ENCODE measurements around the gene CNP. TPM values are rescaled to one million over a fixed set of nuclear protein-coding genes. Genes with fewer than 3 reads are reported as not detected.

CNP gene
- total and polyA plus RNA-seq, 2 of the 8 experiments (the other 6 are each of a cell fraction or from before 2014, with no cell fraction given), result 21.9 to 60.6 TPM

DNA sequence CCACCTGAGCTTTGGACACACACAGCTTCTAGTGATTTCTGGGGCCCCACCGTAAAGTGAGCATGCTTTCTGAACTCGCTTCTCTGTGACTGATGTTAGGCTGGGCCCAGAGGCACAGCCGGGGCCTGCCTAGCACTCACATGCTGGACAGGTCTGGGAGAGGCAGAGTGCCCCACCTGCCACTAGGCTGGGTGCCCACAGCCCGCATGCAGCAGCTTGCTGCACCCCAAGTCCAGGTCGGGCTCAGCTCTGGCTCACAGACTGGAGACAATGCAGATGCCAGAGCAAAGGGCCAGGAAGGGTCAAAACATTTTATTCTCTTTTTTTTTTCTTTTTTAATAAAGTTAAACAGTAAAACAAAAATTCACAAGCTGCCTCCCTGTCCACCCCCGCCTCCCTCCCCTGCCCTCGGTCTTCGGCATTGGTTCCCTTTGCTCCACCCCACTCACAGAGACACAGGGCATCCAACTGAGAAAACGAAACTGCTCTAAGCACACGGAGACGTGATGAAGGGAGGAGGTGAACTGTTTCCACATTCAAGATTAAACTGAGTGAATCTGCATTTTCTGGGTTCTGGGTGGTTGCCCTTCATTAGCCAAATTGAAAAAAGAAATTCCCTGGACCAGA is 9.7 kb downstream of the CNP start:
- Histone ChIP-seq H3K23me2 (ENCODE audit: low read depth, low read length) (no peaks in the 10 kb centered on the region; the same call in 1 of the 2 replicates), H2BK5ac (ENCODE audit: low read depth, low read length) (no peak overlapping the region), H2AK5ac (ENCODE audit: low read depth, low read length) (no peak overlapping the region), H3K4me1 (replicated peaks in 1 of 4; ENCODE audit: control insufficient read depth in 3 of 4, insufficient read depth in 4 of 4, low read length in 3 of 4) (no peaks in the 10 kb centered on the region), H3K79me1 (ENCODE audit: low read depth, low read length) (no peaks in the 10 kb centered on the region), H2BK15ac (ENCODE audit: low read length) (no peak overlapping the region), H3K4me2 (ENCODE audit: insufficient read depth in 1 of 2, low read depth in 2 of 2, low read length in 2 of 2) (no peak overlapping the region), H3K9ac (replicated peaks in 1 of 4; ENCODE audit: extremely low read depth in 1 of 4, low read depth in 3 of 4, low read length in 3 of 4) (no peak overlapping the region), H2BK20ac (ENCODE audit: low read length) (no peak overlapping the region), H3K23ac (ENCODE audit: insufficient read length) (no peak overlapping the region), H4K5ac (ENCODE audit: insufficient read length, low read depth, low read length) (no peak overlapping the region), H4K91ac (replicated peaks; ENCODE audit: insufficient read length, low read length) (no peak overlapping the region), H3K4ac (replicated peaks; ENCODE audit: insufficient read length, low read depth, low read length) (no peak overlapping the region), H2BK120ac (replicated peaks; ENCODE audit: low read depth, low read length) (no peak overlapping the region), H3K27ac (ENCODE audit: low read depth, low read length) (no peak overlapping the region), H3K14ac (ENCODE audit: insufficient read length) (no peak overlapping the region), H4K20me1 (replicated peaks in 1 of 2; ENCODE audit: control insufficient read depth in 1 of 2, insufficient read depth in 2 of 2, low read length in 2 of 2) (peaks cover 2 to 11% of the 10 kb centered on the region in 2 experiments), H3K79me2 (ENCODE audit: control insufficient read depth in 1 of 2, insufficient read depth in 2 of 2, low read length in 2 of 2) (no peaks in the 10 kb centered on the region), H2BK12ac (ENCODE audit: low read depth, low read length) (no peak overlapping the region), H4K8ac (ENCODE audit: extremely low read depth, insufficient read depth, low read length) (no peak overlapping the region; the same call in 1 of the 2 replicates), H2AFZ (ENCODE audit: low read length) (no peak overlapping the region), H3K56ac (replicated peaks; ENCODE audit: insufficient read length, low read depth, low read length) (no peak overlapping the region), H3K9me3 (ENCODE audit: insufficient read depth in 2 of 2, low read depth in 1 of 2, low read length in 1 of 2) (no peaks in the 10 kb centered on the region), H3K27me3 (replicated peaks in 1 of 4; ENCODE audit: control insufficient read depth in 3 of 4, extremely low read depth in 1 of 4, insufficient read depth in 3 of 4, low read length in 3 of 4) (no peaks in the 10 kb centered on the region), H3K18ac (ENCODE audit: extremely low read depth, low read length) (no peak overlapping the region), H3K36me3 (ENCODE audit: control insufficient read depth in 2 of 4, insufficient read depth in 4 of 4, low read length in 3 of 4) (peaks cover 36 to 77% (median 71%) of the 10 kb centered on the region in 4 experiments), H3K4me3 (ENCODE audit: extremely low read depth in 1 of 4, insufficient read depth in 2 of 4, low read depth in 3 of 4, low read length in 4 of 4) (no peak overlapping the region)
- no peak for FAIRE-seq
- WGBS, 2 experiments (ENCODE audit: extremely low coverage in 1 of 2, insufficient coverage in 1 of 2, insufficient read length in 1 of 2, insufficient replicate concordance in 2 of 2, low coverage in 1 of 2, low lambda C conversion rate in 2 of 2, missing lambda C conversion rate in 1 of 2), result 86% methylated on average over 10 of the region's 11 CpGs; no CpG with 5 or more reads in 1 of the 2 experiments
- ChIA-PET POLR2A (ENCODE audit: partially characterized antibody) (interaction anchor here (0.9 to 4.5 kb wide), 7 partner anchors 10 to 41 kb away, joined by 3 to 32 read pairs (median 5); partner anchors contain the start of genes CNP and DNAJC7), CTCF (ENCODE audit: partially characterized antibody) (interaction anchor here (0.8 to 6.5 kb wide), 4 partner anchors 8 to 226 kb away, joined by 3 to 60 read pairs (median 3); partner anchors contain the start of gene CNP)
- TF ChIP-seq CBX5 (IDR thresholded peaks at IDR 0.05; ENCODE audit: low read depth, low read length), result no peak
- TF ChIP-seq POLR2AphosphoS5 (IDR thresholded peaks at IDR 0.05; ENCODE audit: low read depth, low read length), result peak; percentile 34; the same call in 1 of the 2 replicates
- no peak for DNase-seq (ENCODE audit: low read depth in 1 of 2, low spot score in 2 of 2)

Measured in H1 (cell line).